Fibroblast of lung (primary cell): ENCODE measurements around the gene NTRK2. TPM values are rescaled to one million over a fixed set of nuclear protein-coding genes. Genes with fewer than 3 reads are reported as not detected.

ENCODE experiments used
- DNase-seq, 2 donors: peaks; one replicate each; pipeline versions ENCODE4 v3.0.0 to v3.0.0-alpha.2; 2010; ENCODE audit warnings: low read depth in 2 of 2
- H2AFZ ChIP-seq: 2 replicates; pipeline ENCODE4 v1.5.1; 2012; ENCODE audit warnings: low read length, control low read depth, inconsistent platforms
- H3K27ac ChIP-seq: 2 replicates; pipeline ENCODE4 v1.5.1; 2011; ENCODE audit warnings: low read length, control low read depth; ENCODE audit not compliant: insufficient read depth
- H3K27me3 ChIP-seq: 2 replicates; pipeline ENCODE4 v1.5.1; 2011; ENCODE audit warnings: mild to moderate bottlenecking, low read length; ENCODE audit not compliant: control insufficient read depth, insufficient read depth
- H3K36me3 ChIP-seq: 2 replicates; pipeline ENCODE4 v1.5.1; 2011; ENCODE audit warnings: low read length; ENCODE audit not compliant: control insufficient read depth, insufficient read depth
- H3K4me1 ChIP-seq: 2 replicates; pipeline ENCODE4 v1.5.1; 2011; ENCODE audit warnings: low read length; ENCODE audit not compliant: control insufficient read depth, insufficient read depth; ENCODE audit errors: extremely low read depth
- H3K4me2 ChIP-seq: 2 replicates; pipeline ENCODE4 v1.5.1; 2011; ENCODE audit warnings: low read length, control low read depth; ENCODE audit not compliant: insufficient read depth; ENCODE audit errors: extremely low read depth
- H3K4me3 ChIP-seq, 4 experiments: fragments of 200-600 bp in 1 of 4; sonication (generic) in 1 of 4; replicated peaks in 1 of 4; 2 replicates each; pipeline ENCODE4 v1.5.1; 2011 to 2016; ENCODE audit warnings: low read length in 4 of 4, low read depth in 3 of 4, mild to moderate bottlenecking in 3 of 4, control low read depth in 2 of 4, inconsistent platforms in 1 of 4, mixed read lengths in 1 of 4; ENCODE audit not compliant: insufficient read depth in 1 of 4; ENCODE audit errors: control extremely low read depth in 1 of 4
- H3K79me2 ChIP-seq: 2 replicates; pipeline ENCODE4 v1.5.1; 2012; ENCODE audit warnings: mild to moderate bottlenecking, low read length, inconsistent platforms; ENCODE audit not compliant: control insufficient read depth, insufficient read depth
- H3K9ac ChIP-seq: 2 replicates; pipeline ENCODE4 v1.5.1; 2011; ENCODE audit warnings: mild to moderate bottlenecking, low read length, control low read depth; ENCODE audit not compliant: insufficient read depth
- H3K9me3 ChIP-seq: 2 replicates; pipeline ENCODE4 v1.5.1; 2012; ENCODE audit warnings: low read depth, low read length; ENCODE audit not compliant: control insufficient read depth, insufficient read depth
- H4K20me1 ChIP-seq: 2 replicates; pipeline ENCODE4 v1.5.1; 2011; ENCODE audit warnings: low read length; ENCODE audit not compliant: control insufficient read depth, insufficient read depth; ENCODE audit errors: extremely low read depth
- CTCF ChIP-seq, 2 donors: IDR thresholded peaks in 1 of 2; conservative IDR thresholded peaks in 1 of 2; 1 replicate in 1 of 2; 2 replicates in 1 of 2; pipeline ENCODE4 v1.5.1; 2011 to 2012; ENCODE audit warnings: low read length in 2 of 2, control low read depth in 1 of 2, inconsistent platforms in 1 of 2, low read depth in 1 of 2, mild to moderate bottlenecking in 1 of 2
- EZH2 ChIP-seq: IDR thresholded peaks from 2 replicates; pipeline ENCODE4 v1.5.1; 2012; ENCODE audit warnings: low read length, control low read depth, mild to moderate bottlenecking; ENCODE audit errors: missing control alignments
- polyA plus RNA-seq, 2 donors: library from polyadenylated mRNA; depleted of rRNA in 1 of 2; stranded (reverse) in 1 of 2; unstranded in 1 of 2; fragments of >200 nt; gene quantifications; 2 replicates each; pipeline ENCODE4 v1.2.1, GENCODE V29; 2011 to 2012; ENCODE audit warnings: missing spikeins in 1 of 2
- total RNA-seq: library from RNA; depleted of rRNA; stranded (reverse); fragments of >200 nt; gene quantifications from 2 replicates; pipeline ENCODE4 v1.2.1, GENCODE V29; 2014

The NTRK2 gene
- total and polyA plus RNA-seq, 2 donors (not counting 1 experiment from before 2014, with no cell fraction given), result 0.66 to 1.1 TPM

GRCh38 chr9:84711936-84712335 lies 42.4 kb downstream of the NTRK2 start:
- H3K79me2 ChIP-seq, result no peaks in the 10 kb centered on the region
- H3K4me2 ChIP-seq, result no peak overlapping the region
- H3K4me1 ChIP-seq, result no peaks in the 10 kb centered on the region
- H3K4me3 ChIP-seq, result no peak overlapping the region
- no peaks in the 10 kb centered on the region for H3K27me3 ChIP-seq
- H3K9me3 ChIP-seq, result no peaks in the 10 kb centered on the region
- H3K9ac ChIP-seq, result no peak overlapping the region
- TF ChIP-seq EZH2 (no peak), CTCF (conservative IDR thresholded peaks at IDR 0.05 in 1 of 2, IDR thresholded peaks at IDR 0.05 in 1 of 2; ENCODE audit: low read depth in 1 of 2, low read length in 2 of 2) (no peak)
- peak in 1 of 2 donors; percentile 80 for DNase-seq
- no peak overlapping the region for H2AFZ ChIP-seq
- no peak overlapping the region for H3K27ac ChIP-seq
- H4K20me1 ChIP-seq, result no peaks in the 10 kb centered on the region
- no peaks in the 10 kb centered on the region for H3K36me3 ChIP-seq

GRCh38 chr9:84716217-84716616 lies 46.7 kb downstream of the NTRK2 start:
- TF ChIP-seq CTCF (conservative IDR thresholded peaks at IDR 0.05 in 1 of 2, IDR thresholded peaks at IDR 0.05 in 1 of 2; ENCODE audit: low read depth in 1 of 2, low read length in 2 of 2), result no peak
- no peak for TF ChIP-seq EZH2
- Histone ChIP-seq H3K79me2 (no peaks in the 10 kb centered on the region), H3K27ac (no peak overlapping the region), H3K27me3 (no peaks in the 10 kb centered on the region), H3K4me3 (no peak overlapping the region), H4K20me1 (no peaks in the 10 kb centered on the region), H3K36me3 (no peaks in the 10 kb centered on the region), H3K4me2 (no peak overlapping the region), H2AFZ (no peak overlapping the region), H3K9me3 (no peaks in the 10 kb centered on the region), H3K9ac (no peak overlapping the region), H3K4me1 (no peaks in the 10 kb centered on the region)
- DNase-seq, result no peak

GRCh38 chr9:84718476-84718875 lies 48.9 kb downstream of the NTRK2 start:
- no peaks in the 10 kb centered on the region for H3K9me3 ChIP-seq
- no peak for TF ChIP-seq CTCF (conservative IDR thresholded peaks at IDR 0.05 in 1 of 2, IDR thresholded peaks at IDR 0.05 in 1 of 2; ENCODE audit: low read depth in 1 of 2, low read length in 2 of 2)
- no peak for TF ChIP-seq EZH2
- H2AFZ ChIP-seq, result no peak overlapping the region
- no peaks in the 10 kb centered on the region for H3K36me3 ChIP-seq
- no peak overlapping the region for H3K27ac ChIP-seq
- no peak for DNase-seq
- H3K4me3 ChIP-seq, result no peak overlapping the region
- H3K4me1 ChIP-seq, result no peaks in the 10 kb centered on the region
- no peak overlapping the region for H3K4me2 ChIP-seq
- H3K27me3 ChIP-seq, result no peaks in the 10 kb centered on the region
- no peaks in the 10 kb centered on the region for H3K79me2 ChIP-seq
- no peak overlapping the region for H3K9ac ChIP-seq
- H4K20me1 ChIP-seq, result no peaks in the 10 kb centered on the region
